GM21723 (cell line): ENCODE results near the gene ASCL2.
"Not testable (repeated sequence)": the region's sequence is repeated elsewhere in the genome, so short reads cannot be mapped to it uniquely, and the experiment has no call there.

Source experiments
- ATAC-seq: cut with Tn5 transposase; IDR thresholded peaks from one replicate; pipeline ENCODE4 v1.9.1; 2021; ENCODE audit warnings: mild to moderate bottlenecking, moderate library complexity; ENCODE audit not compliant: unreplicated experiment

ASCL2 gene

GRCh38 chr11:2298795-2299761 lies 28.7 kb upstream of the ASCL2 start:
- no peak for ATAC-seq

GRCh38 chr11:2298131-2298794 lies 27.9 kb upstream of the ASCL2 start:
- ATAC-seq = no peak

GRCh38 chr11:2297623-2298030 lies 27.2 kb upstream of the ASCL2 start:
- ATAC-seq = no peak

DNA sequence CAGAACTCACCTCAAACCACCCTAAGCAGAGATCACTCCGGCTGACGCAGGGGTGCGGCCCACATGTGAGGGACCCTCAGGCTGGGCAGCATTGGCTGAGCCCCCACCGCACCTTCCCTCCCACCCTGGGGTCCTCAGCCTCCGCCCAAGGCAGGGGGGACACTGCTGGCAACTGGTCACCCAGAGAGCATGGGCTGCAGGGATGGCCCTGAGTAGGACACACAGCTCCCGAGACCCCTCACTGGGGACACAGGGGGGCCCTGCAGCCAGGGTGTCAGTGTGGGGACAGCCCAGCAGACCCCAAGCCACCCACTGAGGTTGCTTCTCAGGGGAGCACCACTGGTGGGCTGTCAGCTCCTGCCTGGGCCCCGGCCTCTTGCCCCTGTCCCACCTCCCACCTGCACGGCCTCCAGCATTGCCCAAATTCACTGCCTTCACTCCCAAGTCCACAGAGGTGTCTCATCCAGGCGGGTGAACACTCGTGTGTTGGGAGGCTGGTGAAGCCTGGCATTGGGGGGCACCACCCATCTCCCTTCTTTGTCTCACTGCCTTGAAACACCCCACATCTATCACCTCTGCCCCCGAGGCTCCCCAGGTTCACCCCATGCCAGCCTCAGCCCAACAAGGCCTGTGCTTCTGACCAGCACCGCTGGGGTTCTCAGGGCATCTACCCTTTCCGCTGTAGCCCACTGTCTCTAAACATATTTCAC lies 26.7 kb upstream of the ASCL2 start:
- ATAC-seq = no peak

DNA sequence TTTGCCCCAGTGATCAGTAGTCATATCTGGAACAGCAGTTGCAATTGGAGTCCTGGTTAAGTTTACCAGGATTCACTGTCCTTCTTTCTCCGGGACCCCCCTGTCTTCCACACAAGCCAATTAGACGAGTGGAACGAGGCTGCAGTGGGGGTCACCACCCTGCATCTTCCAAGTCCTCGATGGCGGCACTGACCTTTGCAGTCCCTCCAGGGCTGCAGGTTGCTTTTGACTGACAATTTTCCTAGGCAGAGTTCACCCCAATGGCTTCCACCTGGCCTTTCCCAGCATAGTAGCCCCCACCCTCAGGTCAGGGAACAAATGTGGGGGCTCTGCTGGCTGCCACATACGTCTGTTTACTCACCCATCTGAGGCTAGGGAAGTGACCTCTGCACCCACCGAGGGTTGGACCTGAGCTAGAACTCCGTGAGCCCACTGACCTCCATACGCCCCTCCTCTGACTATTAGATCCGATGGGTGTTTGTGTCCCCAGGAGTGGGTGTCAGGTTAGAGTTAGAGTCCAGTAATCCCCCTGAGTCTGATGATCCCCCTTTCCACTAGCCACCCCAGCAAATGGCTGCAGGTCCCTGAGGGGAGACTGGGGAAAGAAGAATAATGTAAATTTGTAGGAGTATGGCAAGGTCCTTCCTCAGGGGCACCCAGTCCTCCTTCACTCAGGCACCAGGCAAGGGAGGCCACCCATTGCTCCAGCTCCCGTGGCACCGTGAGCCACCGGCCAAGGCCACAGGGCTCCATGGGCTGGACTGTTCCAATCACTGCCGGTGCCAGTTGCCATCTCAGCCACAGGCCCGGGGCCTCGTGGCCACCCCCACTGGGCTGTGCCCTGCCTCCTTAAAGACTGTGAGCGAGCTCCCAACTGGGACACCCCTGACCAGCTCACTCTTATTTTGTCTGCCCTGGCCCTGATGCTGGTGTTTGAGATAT lies 25.9 kb upstream of the ASCL2 start:
- ATAC-seq = no peak

- ATAC-seq = no peak
Observed at GRCh38 chr11:2294926-2295290, 24.5 kb upstream of the ASCL2 start.

- no peak for ATAC-seq
Observed at GRCh38 chr11:2293984-2294925, 23.9 kb upstream of the ASCL2 start.

- ATAC-seq = no peak
Observed at GRCh38 chr11:2293531-2293971, 23.2 kb upstream of the ASCL2 start.

DNA sequence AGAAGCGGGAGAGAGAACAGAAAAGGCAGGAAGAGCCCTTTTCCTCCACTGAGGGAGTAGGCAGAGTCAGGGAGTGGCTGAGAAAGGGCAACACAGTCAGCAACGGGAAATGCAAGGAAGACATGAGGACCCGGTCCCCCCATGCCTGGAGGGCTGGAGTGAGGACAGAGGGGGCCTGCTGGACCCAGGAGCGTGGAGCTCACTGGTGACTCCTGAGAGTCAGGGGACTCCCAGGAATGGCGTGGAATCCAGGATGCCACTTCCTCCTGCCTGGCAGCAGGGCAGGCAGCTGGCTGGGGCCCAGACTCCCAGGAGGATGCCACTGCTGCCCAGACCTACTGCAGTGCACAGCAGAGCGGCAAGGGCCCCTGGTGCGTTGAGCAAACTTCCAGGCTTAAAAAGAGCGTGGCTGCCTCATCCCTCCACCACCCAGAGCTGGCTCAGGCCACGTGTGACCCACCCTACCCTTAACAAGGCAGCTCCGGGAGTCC lies 20.0 kb upstream of the ASCL2 start:
- ATAC-seq = no peak

DNA sequence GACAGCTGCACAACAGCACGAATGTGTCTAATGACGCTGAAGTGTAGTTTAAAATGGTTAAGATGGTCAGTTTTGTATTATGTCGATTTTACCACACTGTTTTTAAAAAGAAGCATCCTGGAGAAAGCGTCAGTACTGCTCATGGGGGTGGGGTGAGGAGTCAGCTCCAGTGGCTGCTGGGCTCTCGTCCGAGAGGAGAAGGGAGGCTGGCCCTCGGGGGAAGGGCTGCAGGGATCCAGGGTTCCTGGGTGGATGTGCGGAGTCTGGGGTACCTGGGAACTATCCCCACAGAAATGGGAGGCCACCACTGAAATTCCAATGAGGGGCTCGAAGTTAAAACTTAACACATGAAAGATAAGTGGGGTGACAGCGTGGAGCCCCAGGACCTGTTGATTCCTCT lies 19.5 kb upstream of the ASCL2 start:
- no peak for ATAC-seq

GRCh38 chr11:2289350-2289749 lies 19.0 kb upstream of the ASCL2 start:
- ATAC-seq = no peak

DNA sequence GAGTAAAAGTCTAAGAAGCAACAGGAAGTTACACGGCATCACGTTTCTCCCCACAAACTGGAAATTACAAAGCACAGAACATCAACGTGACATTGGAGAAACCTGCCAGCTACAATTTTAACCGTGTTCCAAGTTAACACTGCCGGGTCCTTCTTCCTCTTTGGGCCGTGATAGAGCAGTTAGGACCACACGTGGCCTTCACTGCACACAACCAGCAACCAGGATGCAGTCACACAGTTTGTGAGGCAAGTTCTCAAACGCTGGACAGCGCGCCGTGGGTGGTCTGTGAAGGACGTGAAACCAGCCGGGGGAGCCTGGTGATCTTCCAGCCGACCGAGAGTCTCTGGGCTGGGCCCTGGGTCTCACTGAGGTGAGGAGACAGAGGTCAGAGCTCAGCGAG lies 16.7 kb upstream of the ASCL2 start:
- ATAC-seq = no peak

- ATAC-seq = not testable (repeated sequence)
Observed at GRCh38 chr11:2286350-2286749, 16.0 kb upstream of the ASCL2 start.

DNA sequence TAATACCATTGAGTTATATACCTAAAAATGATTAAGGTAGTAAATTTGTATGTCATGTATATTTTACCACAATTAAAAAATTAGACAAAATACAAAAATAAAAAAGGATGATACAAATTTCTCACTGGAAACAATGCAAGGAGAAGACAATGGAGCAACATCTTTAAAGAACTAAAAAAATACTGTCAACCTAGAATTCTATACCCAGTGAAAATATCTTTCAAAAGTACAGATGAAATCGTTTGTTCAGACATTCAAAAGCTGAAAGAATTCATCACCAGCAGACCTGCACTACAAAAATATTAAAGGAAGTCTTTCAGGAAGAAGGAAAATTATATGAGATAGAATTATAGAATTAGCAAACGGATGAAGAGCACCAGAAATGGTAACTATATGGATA lies 9.8 kb upstream of the ASCL2 start:
- no peak for ATAC-seq

GRCh38 chr11:2277933-2278523 lies 7.6 kb upstream of the ASCL2 start:
- ATAC-seq = no peak

- no peak for ATAC-seq
Observed at GRCh38 chr11:2277008-2277346, 6.6 kb upstream of the ASCL2 start.

DNA sequence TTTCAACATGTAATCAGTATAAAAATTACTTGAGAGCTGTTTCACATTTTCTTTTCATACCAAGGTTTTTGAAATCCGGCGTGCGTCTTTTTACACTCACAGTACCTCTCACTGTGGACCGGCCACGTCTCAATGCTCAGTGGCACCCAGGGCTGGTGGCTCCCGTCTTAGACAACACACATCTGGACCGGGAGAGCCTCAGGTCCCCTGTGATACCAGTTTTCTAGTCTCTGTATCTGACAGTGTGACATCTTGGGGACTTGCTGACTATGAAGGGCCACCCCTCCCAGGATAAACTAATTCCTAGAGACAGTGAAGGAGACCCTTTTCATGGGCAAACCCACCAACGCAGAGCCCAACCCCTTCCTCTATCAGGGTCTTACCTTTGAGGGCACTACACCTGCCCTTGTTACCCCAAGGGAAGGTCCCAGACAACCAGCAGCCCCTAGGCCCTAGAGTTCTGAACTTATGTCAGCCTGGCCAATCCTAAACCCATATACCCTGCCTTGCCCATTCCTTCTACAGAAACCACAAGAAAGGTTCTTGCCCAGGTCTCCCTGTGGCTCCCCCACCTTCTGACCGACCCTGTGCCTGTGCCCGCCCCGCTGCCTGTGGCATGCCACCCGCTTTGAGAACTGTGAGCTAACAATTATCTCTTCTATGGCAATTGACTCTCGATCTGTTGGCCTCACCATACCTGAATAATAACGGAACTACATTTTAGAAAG lies 6.1 kb upstream of the ASCL2 start:
- no peak for ATAC-seq
